GM12865 (cell line): ENCODE measurements around the gene CBX3.

Experiments
- DNase-seq: peaks from one replicate; pipeline ENCODE4 v3.0.0; 2010; ENCODE audit warnings: low read depth
- H3K4me3 ChIP-seq: 2 replicates; pipeline ENCODE4 v1.5.1; 2011; ENCODE audit warnings: mild to moderate bottlenecking, low read depth, low read length, control low read depth
- CTCF ChIP-seq: IDR thresholded peaks from 2 replicates; pipeline ENCODE4 v1.5.1; 2011; ENCODE audit warnings: low read length, control low read depth, low read depth, inconsistent platforms; ENCODE audit not compliant: insufficient read depth; ENCODE audit errors: missing control alignments

Gene CBX3

DNA sequence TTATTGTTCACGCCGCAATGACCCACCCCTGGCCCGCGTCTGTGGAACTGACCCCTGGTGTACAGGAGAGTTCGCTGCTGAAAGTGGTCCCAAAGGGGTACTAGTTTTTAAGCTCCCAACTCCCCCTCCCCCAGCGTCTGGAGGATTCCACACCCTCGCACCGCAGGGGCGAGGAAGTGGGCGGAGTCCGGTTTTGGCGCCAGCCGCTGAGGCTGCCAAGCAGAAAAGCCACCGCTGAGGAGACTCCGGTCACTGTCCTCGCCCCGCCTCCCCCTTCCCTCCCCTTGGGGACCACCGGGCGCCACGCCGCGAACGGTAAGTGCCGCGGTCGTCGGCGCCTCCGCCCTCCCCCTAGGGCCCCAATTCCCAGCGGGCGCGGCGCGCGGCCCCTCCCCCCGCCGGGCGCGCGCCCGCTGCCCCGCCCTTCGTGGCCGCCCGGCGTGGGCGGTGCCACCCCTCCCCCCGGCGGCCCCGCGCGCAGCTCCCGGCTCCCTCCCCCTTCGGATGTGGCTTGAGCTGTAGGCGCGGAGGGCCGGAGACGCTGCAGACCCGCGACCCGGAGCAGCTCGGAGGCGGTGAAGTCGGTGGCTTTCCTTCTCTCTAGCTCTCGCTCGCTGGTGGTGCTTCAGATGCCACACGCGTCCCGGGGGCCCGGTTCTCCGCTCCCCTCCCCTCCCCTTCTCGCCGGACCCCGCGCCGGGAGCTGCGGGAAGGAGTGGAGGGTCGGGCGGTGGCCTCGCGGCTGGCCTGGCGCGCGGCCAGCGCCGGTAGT is at the start of gene CBX3:
TSS of gene CBX3 (plus strand) at position 499 of the 772 bp plus-strand sequence. CDS start 1,254 bp downstream, outside the sequence.
- H3K4me3 ChIP-seq, result peak within 1 kb of the TSS; percentile 93
- DNase-seq, result peak; percentile 96
- TF ChIP-seq CTCF, result no peak

DNA sequence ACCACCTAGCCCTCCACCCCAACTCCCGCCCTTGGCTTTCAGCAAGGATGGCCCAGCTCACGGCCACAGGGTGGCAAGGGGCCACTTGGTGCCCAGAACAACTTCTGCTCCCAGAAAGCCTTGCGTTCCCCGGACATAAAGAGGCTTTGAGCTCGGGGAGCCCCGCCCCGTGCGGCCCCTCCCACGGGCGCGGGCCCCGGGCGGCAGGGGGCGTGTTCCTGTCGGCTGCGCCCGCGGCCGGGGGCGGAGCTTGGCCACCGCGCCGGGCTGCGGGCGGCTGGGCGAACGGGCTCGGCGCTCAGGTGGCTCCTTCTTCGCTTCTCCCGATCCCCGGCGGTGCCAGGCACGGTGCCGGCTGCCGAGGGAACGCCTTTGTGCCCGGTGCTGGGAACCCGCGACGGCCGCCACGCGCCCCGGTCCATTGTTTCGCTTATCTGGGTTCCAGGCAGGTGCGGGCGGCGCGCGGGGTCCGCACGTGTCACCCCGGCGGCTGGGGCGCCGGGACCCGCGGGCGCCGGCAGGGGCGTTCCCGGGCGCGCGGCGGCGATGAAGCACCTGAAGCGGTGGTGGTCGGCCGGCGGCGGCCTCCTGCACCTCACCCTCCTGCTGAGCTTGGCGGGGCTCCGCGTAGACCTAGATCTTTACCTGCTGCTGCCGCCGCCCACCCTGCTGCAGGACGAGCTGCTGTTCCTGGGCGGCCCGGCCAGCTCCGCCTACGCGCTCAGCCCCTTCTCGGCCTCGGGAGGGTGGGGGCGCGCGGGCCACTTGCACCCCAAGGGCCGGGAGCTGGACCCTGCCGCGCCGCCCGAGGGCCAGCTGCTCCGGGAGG is 49.4 kb upstream of the CBX3 start, which contains the start of gene NFE2L3:
TSS of gene NFE2L3 (plus strand) at position 246 of the 829 bp plus-strand sequence. CDS start at position 547, 301 bp downstream.
- peak; percentile 5 for TF ChIP-seq CTCF
- peak; percentile 93 for DNase-seq
- H3K4me3 ChIP-seq, result peak within 1 kb of the TSS; percentile 76

DNA sequence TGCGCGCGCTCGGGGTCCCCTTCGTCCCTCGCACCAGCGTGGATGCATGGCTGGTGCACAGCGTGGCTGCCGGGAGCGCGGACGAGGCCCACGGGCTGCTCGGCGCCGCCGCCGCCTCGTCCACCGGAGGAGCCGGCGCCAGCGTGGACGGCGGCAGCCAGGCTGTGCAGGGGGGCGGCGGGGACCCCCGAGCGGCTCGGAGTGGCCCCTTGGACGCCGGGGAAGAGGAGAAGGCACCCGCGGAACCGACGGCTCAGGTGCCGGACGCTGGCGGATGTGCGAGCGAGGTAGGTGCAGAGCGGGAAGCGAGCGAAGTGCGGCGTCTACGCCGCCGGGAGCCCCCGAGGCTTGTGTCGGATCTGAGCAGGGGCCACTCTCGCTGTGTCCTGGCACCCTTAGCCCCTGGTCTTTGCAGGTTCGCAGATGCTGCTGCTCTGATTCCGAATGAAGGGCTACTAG is 48.7 kb upstream of the CBX3 start:
- peak overlapping the region; percentile 76 for H3K4me3 ChIP-seq
- peak; percentile 41 for DNase-seq

DNA sequence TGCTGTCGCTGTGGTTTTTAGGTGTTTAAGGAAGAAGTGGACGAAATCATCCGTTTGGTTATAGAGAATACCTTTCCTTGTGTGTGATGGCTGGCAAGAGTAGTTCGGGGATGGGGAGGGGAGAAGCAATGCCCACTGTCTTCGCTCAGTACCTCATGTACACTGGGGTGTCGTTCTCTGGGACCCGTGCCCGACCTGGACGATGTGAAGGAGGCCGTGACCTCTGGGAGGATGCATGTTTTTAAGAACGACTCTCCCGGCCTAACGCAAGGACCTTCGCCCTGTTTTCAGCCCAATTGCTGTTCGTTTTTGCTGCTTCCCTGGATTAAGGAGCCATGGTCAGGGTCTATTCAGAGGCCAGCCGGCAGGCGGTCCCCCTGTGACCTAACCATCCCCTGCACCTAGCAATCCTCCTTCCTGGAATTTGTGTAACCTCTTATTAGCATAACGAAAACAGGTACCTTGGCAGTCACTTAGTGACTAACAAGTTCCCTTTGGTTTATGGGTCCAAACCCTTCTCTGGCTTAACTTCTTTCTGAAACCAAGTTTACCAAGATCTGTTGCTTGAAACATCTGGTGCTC is 48.2 kb upstream of the CBX3 start:
- DNase-seq, result peak; percentile 25
- TF ChIP-seq CTCF, result no peak
- peak overlapping the region; percentile 76 for H3K4me3 ChIP-seq

DNA sequence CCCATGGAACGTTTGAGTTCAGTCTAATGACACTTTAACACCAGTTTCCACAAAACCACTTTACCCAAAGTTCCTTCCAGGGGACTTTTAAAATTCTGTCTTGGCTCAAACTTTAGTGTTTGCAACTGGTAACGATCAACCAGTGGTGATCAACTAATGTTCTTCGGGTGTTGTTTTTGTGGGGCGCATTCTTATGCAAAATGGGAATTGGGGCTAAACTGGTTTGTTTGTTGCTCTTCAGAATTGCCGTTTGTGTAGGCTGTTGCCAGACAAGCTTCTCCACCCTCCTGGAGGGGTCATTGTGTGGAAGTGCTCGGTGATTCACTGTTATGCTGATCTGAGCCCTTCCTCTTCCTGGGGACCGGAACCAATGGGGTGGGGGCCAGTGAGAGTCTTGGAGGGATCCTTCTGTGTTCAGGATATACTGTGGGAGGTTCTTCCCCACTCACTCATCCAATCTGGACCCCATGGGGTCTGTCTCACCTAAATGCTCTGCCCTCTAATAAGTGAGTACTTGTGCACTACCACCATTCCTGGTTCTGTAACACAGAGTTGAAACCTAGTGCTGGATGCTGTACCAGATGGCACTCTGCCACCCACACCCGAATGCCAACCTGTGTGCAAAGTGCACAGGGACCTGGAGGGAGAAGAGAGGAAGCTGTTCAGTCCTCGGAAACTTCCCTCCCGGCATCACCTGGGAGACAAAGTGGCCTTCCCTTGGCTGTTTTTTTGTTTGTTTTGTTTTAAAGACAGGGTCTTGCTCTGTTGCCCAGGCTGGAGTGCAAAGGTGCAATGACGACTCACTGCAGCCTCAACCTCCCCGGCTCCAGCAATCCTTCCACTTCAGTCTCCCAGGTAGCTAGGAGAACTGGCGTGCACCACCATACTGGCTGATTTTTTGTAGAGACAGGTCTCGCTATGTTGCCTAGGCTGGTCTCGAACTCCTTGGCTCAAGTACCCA is 47.4 kb upstream of the CBX3 start:
- no peak for TF ChIP-seq CTCF
- peak overlapping the region; percentile 76 for H3K4me3 ChIP-seq
- no peak for DNase-seq

DNA sequence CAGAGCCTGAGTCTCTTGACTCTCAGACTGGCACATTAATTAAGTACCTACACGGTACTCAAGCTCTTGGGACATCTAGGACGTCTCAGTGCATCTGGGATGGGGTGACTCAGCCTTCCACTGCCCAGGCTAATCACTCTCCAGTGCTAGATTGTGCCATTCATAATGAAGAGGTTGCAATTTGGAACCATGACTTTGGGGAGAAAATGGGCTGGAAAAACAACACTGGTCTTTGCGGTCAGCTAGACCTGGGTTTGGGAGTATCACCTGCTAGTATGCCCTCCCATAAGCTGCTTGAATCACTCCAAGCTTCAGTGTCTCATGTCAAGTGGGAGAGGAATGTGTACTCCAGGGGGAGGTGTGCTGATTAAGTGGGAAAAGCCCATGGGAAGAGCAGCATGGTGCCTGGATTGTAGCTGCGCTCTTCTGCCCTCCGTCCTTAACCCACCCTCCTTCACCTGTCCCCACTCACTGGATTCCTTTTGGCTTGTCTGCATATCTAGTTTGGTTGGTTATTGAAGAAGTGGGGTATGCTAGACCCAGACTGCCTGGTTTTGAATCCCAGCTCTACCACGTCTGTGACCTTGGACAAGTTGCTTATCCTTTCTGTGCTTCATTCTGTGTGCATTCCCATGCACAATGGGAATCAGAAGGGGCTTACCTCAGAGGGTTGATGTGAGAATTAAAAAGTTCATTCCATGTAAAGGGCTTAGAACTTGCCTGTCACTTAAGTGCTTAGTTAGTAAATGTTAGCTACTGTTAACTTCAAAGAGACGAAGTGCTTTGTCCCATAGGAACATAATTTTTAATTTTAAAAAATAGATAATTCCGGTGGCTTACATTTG is 45.8 kb upstream of the CBX3 start:
- TF ChIP-seq CTCF, result no peak
- peak; percentile 21 for DNase-seq
- H3K4me3 ChIP-seq, result peak overlapping the region; percentile 32
